WERI-Rb-1 (cell line): ENCODE data around the gene RTN4R.

Source experiments
- DNase-seq: peaks from one replicate; pipeline ENCODE4 v3.0.0-alpha.2; 2020
- H3K27ac ChIP-seq: fragments of 250-450 bp; sonication (Bioruptor Pico); 2 replicates; pipeline ENCODE4 v1.5.1; 2020; ENCODE audit warnings: mild to moderate bottlenecking, moderate library complexity
- H3K27me3 ChIP-seq: fragments of 250-450 bp; sonication (Bioruptor Pico); 2 replicates; pipeline ENCODE4 v1.5.1; 2021; ENCODE audit warnings: mild to moderate bottlenecking, low read depth, moderate library complexity; ENCODE audit not compliant: insufficient read depth, severe bottlenecking
- H3K36me3 ChIP-seq: fragments of 250-450 bp; sonication (Bioruptor Pico); 2 replicates; pipeline ENCODE4 v1.5.1; 2020; ENCODE audit warnings: mild to moderate bottlenecking, moderate library complexity
- H3K4me3 ChIP-seq: 2 replicates; pipeline ENCODE4 v1.5.1; 2011; ENCODE audit warnings: low read depth, mild to moderate bottlenecking, control low read depth, low read length
- H3K9me3 ChIP-seq: fragments of 250-450 bp; sonication (Bioruptor Pico); 2 replicates; pipeline ENCODE4 v1.5.1; 2021; ENCODE audit warnings: mild to moderate bottlenecking, moderate library complexity; ENCODE audit not compliant: severe bottlenecking
- CTCF ChIP-seq: IDR thresholded peaks from 2 replicates; pipeline ENCODE4 v1.5.1; 2011; ENCODE audit warnings: low read depth, mild to moderate bottlenecking, control low read depth, inconsistent platforms, low read length

Gene RTN4R

GRCh38 chr22:20231514-20232236, 36.4 kb downstream of the RTN4R start:
- Histone ChIP-seq H3K9me3 (no peaks in the 10 kb centered on the region), H3K27ac (no peak overlapping the region), H3K36me3 (no peaks in the 10 kb centered on the region), H3K4me3 (no peak overlapping the region), H3K27me3 (no peaks in the 10 kb centered on the region)
- DNase-seq, result no peak
- TF ChIP-seq CTCF, result no peak

- no peaks in the 10 kb centered on the region for H3K27me3 ChIP-seq
- no peak overlapping the region for H3K4me3 ChIP-seq
- no peak for DNase-seq
- H3K36me3 ChIP-seq, result no peaks in the 10 kb centered on the region
- no peak for TF ChIP-seq CTCF
- no peak overlapping the region for H3K27ac ChIP-seq
- H3K9me3 ChIP-seq, result no peaks in the 10 kb centered on the region
Measured at GRCh38 chr22:20230777-20231420, 37.2 kb downstream of the RTN4R start.

- H3K27ac ChIP-seq, result no peak overlapping the region
- no peaks in the 10 kb centered on the region for H3K27me3 ChIP-seq
- TF ChIP-seq CTCF, result no peak
- H3K36me3 ChIP-seq, result no peaks in the 10 kb centered on the region
- no peak for DNase-seq
- no peaks in the 10 kb centered on the region for H3K9me3 ChIP-seq
- H3K4me3 ChIP-seq, result no peak overlapping the region
Measured at GRCh38 chr22:20229916-20230775, 38.0 kb downstream of the RTN4R start.

- H3K27me3 ChIP-seq, result no peaks in the 10 kb centered on the region
Measured at GRCh38 chr22:20228939-20229272, 39.2 kb downstream of the RTN4R start.

More at GRCh38 chr22:20228939-20229272, 39.2 kb downstream of the RTN4R start:
- Histone ChIP-seq H3K9me3 (no peaks in the 10 kb centered on the region), H3K4me3 (no peak overlapping the region), H3K36me3 (no peaks in the 10 kb centered on the region), H3K27ac (no peak overlapping the region)
- TF ChIP-seq CTCF, result no peak
- DNase-seq, result no peak
